RPMI7951 (cell line): ENCODE measurements around the gene CXCR6. TPM values are rescaled to one million over a fixed set of nuclear protein-coding genes. Genes with fewer than 3 reads are reported as not detected.

ENCODE experiments used
- DNase-seq: peaks from one replicate; pipeline ENCODE4 v3.0.0-alpha.2; 2012; ENCODE audit warnings: low read depth
- total RNA-seq: library from RNA; depleted of rRNA; stranded (reverse); fragments of >200 nt; shearing (Covaris generic); gene quantifications from 2 replicates; pipeline ENCODE4 v1.2.3, GENCODE V29; 2014; rRNA removed

Gene CXCR6
- not detected in 2 replicates for total RNA-seq

- no peak for DNase-seq
Observed at GRCh38 chr3:45943207-45943846, at the start of gene CXCR6. Gene CXCR6 (plus strand): TSS chr3:45943464. CDS start chr3:45946482, 3,018 bp downstream.

- no peak for DNase-seq
Observed at GRCh38 chr3:45894015-45894414, 49.2 kb upstream of the CXCR6 start.

GRCh38 chr3:45895686-45896468 is 47.4 kb upstream of the CXCR6 start:
- peak; percentile 10 for DNase-seq

DNA sequence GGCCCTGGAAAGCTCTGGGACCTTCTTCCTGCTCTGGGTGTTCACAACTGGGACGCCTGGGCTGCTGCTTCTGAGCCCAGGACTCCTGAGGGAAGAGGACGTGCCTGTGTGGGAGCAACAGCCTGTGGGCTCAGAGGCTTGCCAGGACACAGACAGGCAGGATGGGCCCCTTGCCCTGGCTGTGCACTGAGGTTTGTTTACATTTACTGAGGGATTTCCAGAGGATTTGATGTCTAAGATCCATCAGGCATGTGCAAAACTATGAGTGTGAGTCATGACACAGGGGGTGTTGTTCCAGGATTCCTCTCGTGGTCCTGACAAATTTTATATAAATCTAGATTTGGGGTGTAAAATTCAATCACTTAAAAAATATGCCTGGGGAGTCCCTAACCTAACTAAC is 46.3 kb upstream of the CXCR6 start:
- peak; percentile 80 for DNase-seq

DNA sequence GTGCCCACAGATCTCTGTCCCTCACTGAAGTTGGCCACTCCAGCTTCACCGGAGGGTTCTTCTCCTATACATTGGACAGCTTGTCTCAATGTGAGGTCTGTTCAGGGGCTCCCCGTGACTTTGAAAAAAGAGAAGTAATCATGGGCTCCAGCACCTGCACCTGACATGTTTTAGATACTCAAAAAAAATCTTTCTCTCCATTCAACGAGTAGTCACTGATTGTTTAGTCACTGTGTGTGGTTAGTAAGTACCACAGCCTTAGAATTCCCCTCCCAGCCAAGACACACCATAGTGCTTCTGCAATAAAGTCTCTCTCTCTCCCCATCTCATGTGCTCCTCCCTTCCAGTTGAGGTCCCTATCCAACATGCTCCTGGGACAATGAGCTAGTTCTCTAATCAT is 38.3 kb upstream of the CXCR6 start:
- DNase-seq, result no peak

DNA sequence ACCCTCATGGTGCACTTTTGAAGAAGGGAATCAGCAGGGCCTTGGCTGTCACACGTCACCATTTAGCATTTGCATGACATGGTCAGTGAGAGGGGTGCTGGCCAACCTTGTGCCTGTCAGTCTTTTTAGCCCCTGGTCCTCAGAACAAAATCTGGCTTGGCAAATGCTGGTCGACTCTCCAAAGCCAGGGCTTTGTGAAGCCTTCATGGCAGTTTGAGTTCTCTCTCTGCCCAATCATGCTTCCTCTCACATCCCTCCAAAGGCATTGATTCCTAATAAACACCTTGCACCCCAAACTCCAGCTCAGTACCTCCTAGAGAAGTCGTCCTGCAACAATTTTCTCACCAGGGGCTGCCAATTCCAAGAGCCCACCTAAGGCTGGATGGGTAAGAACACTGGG is 37.5 kb upstream of the CXCR6 start:
- DNase-seq, result no peak

- DNase-seq, result peak; percentile 63
Observed at GRCh38 chr3:45906681-45907407, 36.4 kb upstream of the CXCR6 start.

- peak; percentile 34 for DNase-seq
Observed at GRCh38 chr3:45907769-45908705, 35.2 kb upstream of the CXCR6 start.

- DNase-seq, result no peak
Observed at GRCh38 chr3:45908761-45909160, 34.5 kb upstream of the CXCR6 start.

DNA sequence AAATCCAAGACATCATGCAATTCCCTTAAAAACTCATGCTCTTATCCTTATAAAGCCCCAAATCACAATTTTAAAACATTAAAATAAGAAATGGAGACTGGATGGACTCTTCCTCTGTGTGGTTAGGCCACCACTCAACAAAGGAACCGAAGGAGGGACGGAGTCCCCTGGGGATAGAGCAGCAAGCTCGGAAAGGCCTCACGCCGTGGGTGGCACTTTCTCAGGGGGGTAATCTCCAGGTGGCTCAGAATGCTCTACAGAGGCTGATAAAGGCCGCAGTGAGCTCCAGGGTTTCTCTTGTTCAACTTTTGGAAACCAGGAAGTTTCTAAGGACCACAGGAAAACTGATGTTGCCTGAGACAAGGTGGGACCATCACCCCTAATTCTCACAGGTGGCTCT is 33.7 kb upstream of the CXCR6 start:
- no peak for DNase-seq

GRCh38 chr3:45910892-45911291 is 32.4 kb upstream of the CXCR6 start:
- no peak for DNase-seq

GRCh38 chr3:45911511-45912226 is 31.6 kb upstream of the CXCR6 start:
- DNase-seq, result no peak

- no peak for DNase-seq
Observed at GRCh38 chr3:45912435-45912834, 30.8 kb upstream of the CXCR6 start.

DNA sequence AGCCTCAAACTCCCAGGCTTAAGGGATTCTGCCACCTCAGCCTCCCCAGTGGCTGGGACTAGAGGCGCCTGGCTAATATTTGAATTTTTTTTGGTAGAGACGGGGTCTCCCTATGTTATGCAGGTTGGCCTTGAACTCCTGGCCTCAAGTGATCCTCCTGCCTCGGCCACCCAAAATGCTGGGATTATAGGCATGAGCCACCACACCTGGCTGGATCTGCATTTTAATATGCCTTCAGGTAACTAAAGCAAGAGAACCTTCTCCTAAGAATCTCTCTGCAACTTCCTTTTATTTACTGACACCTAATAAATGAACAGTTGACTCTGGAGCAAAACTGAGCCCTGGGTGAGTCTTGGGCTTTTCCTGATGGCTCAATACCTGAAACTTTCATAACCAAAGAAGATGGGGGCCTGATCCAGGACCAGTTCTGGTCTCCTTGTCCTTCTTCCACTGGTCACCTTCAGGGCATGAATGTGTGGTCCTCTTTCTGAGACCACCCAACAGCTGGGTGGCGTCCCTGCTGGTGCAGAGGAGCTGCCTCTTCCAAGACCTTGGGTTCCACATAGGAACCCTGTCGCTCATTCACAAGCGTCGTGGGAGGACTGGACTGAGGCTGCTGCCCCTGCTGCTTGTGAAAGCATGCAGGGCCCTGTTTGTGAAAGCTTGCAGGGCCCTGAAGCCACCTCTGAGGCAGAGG is 28.8 kb upstream of the CXCR6 start:
- no peak for DNase-seq

- DNase-seq, result no peak
Observed at GRCh38 chr3:45915059-45915439, 28.2 kb upstream of the CXCR6 start.

DNA sequence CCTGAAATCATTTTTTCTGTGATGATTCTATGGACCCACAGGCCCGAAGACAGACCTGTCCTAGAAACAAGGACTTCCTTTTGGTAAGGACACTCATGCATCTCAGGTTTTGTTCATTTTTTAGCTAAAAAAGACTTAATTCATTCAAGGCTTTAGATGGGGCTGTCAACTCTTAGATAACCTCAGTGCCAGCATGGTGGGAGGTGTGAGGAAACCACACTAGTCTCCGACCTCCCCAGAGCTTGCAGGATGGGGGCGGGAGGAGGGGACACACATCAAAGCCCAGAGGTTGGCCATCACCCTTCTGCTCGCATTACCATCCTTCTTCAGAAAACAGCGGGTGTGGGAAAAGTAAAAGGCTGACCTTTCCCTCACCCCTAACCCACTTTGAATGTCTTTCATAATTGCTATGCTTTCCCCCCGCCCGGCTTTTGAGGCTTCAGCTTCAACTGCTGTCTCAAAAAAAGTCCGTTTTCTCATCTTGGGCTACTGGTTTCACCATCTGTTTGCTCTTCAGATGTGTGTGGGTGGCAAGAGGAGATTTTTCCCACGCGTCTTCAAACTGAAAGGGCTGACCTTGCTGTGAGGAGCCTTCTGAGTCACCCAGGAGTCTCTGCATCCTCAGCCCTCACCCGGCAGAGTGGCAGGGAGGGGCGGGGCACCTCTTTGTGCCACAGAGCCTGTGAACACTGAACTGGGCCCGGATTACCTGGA is 27.6 kb upstream of the CXCR6 start:
- DNase-seq, result peak; percentile 92

DNA sequence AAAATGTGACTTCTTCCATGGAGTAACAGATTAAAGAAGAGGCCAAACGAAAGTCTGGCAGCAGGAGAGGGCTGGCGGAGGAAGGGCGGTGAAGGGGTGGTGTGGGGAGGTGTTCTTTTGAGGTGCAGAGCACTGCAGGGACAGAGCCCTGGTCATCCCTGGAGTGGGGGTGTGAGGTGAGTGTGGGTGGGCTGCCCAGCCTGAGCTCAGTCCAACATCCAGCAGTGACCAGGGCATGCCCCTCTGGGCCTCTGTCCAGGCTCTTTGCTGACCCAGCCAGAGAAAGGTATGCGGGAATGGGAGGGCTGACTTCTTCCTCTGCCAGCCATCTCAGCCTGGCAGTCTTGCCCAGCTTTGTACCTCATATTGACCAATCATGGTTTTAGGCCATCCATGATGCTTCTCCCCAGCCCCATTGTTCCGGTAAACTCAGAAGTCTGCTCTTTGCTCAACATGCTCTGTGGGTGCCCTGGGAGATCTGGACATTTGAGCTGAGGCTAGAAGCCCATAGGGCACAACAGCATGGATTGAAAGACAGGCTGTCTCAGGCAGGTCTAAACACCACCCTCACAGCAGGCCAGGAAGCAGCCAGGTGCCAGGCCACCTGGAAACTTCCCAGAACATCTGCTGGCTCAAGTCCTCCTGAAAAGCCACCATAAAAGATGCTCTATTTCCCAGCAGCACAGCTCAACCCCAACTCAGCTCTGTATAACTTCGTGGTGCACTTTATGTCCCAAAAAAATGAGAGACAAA is 25.9 kb upstream of the CXCR6 start:
- no peak for DNase-seq

- no peak for DNase-seq
Observed at GRCh38 chr3:45921158-45922038, 21.9 kb upstream of the CXCR6 start.
